ENCODE results near the gene C3.
"Not testable (repeated sequence)": the region's sequence is repeated elsewhere in the genome, so short reads cannot be mapped to it uniquely, and the experiment has no call there.

Gene C3

DNA sequence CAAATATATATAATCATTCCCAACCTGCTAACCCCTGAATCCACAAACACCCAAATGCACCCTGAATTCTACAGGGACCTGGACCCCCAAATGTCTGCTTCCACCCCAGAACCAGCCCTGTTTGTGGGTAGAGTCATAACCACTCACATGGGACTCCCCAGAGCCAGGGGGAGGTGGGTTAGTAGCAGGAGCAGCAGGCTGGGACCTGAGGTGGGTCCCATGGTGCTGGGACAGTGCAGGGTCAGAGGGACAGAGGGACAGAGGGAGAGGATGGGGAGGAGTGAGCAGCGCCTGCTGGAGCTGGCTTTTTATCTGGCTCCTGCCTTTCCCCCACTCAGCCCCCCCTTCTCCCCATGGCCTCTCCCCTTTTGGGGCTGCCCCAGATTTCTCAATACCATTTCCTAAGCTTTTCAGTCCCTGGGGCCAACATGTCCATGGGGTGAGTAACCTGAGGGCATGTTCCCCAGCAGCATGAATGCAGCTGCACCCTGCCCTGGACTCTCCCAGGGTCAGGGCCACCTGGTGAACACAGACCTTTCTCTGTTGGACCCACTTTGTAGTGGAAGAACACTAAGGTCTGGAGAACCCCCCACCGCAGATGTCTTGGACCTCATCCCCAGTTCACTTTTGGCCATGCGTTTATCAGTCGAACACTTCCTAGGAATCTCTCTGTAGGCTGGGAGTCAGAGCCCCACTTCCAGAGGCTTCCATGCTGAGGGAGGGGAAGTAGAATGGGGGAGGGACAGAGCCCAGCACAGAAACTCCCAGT lies at the start of gene C3:
C3 (minus strand) TSS at position 282 of the 769 bp plus-strand sequence; CDS start at position 221, 61 bp downstream.
- no peak for DNase-seq (ENCODE audit: low read depth, low spot score)
- Histone ChIP-seq H3K27me3 (ENCODE audit: control insufficient read depth, insufficient read depth, low read length) (no peaks in the 10 kb centered on the region), H3K4me3 (ENCODE audit: low read length) (no peak within 1 kb of the TSS), H3K27ac (ENCODE audit: low read length) (no peak within 1 kb of the TSS), H3K9me3 (ENCODE audit: control insufficient read depth, insufficient read depth, low read length) (no peaks in the 10 kb centered on the region), H3K4me1 (ENCODE audit: control insufficient read depth, insufficient read depth, low read length) (peaks cover 7% of the 10 kb centered on the region; the same call in 1 of the 2 replicates), H3K36me3 (ENCODE audit: control insufficient read depth, insufficient read depth, low read length) (no peaks in the 10 kb centered on the region)
- no CpG with 5 or more reads among the region's 4 CpGs for WGBS (ENCODE audit: insufficient coverage, insufficient read length)

DNA sequence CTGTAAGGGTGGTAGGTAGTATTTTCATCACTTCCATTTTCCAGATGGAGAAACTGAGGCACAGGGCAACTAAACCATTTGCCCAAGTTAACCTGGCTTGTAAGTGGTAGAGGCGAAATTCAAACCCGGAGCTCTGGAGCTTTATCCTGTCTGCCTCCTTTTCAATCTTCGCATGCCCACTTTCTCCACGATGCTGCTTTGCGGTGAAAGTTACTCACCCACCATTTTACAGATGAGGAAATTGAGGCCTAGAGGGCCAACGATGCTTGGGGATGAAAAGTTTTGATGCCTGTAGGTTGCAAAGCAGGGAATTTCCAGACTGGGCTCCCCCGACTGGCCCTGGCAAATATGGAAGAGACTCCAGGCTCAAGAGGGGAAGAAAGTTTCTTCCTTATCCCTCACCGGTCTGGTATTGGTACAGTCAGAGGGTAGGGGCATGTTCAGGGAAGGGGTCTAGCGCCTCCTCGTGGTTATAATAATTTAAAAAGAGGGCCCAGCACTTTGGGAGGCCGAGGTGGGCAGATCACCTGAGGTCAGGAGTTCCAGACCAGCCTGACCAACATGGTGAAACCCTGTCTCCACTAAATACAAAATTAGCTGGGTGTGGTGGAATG lies 48.7 kb upstream of the C3 start:
- Histone ChIP-seq H3K4me1 (ENCODE audit: control insufficient read depth, insufficient read depth, low read length) (peaks cover 8% of the 10 kb centered on the region), H3K36me3 (ENCODE audit: control insufficient read depth, insufficient read depth, low read length) (no peaks in the 10 kb centered on the region), H3K4me3 (ENCODE audit: low read length) (no peak overlapping the region), H3K27ac (ENCODE audit: low read length) (no peak overlapping the region), H3K27me3 (ENCODE audit: control insufficient read depth, insufficient read depth, low read length) (no peaks in the 10 kb centered on the region), H3K9me3 (ENCODE audit: control insufficient read depth, insufficient read depth, low read length) (no peaks in the 10 kb centered on the region)
- WGBS (ENCODE audit: insufficient coverage, insufficient read length) = no CpG with 5 or more reads among the region's 11 CpGs
- DNase-seq (ENCODE audit: low read depth, low spot score) = no peak

DNA sequence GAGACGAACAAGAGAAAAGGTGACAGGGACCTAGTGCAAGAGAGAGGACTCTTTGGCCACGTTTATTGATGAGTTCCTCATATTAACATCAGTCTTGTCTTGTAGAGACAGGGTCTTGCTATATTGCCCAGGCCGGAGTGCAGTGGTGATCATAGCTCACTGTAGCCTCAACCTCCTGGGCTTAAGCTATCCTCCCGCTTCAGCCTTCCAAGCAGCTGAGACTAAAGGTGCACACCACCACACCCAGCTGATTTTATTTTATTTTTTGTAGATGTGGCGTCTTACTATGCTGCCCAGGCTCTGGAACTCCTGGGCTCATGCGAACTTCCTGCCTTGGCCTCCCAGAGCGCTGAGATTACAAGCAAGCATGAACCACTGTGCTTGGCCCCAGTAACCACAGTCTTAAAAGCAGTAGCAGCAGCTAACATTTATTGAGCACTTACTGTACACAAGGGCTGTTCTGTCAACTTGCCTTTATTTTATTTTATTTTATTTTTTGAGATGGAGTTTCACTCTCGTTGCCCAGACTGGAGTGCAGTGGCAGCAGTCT lies 47.9 kb upstream of the C3 start:
- H3K9me3 ChIP-seq (ENCODE audit: control insufficient read depth, insufficient read depth, low read length) = no peaks in the 10 kb centered on the region
- DNase-seq (ENCODE audit: low read depth, low spot score) = no peak
- peak overlapping the region; percentile 39; the same call in 1 of the 2 replicates for H3K4me3 ChIP-seq (ENCODE audit: low read length)
- H3K36me3 ChIP-seq (ENCODE audit: control insufficient read depth, insufficient read depth, low read length) = no peaks in the 10 kb centered on the region
- H3K27me3 ChIP-seq (ENCODE audit: control insufficient read depth, insufficient read depth, low read length) = no peaks in the 10 kb centered on the region
- H3K27ac ChIP-seq (ENCODE audit: low read length) = no peak overlapping the region
- H3K4me1 ChIP-seq (ENCODE audit: control insufficient read depth, insufficient read depth, low read length) = peaks cover 7% of the 10 kb centered on the region
- no CpG with 5 or more reads among the region's 8 CpGs for WGBS (ENCODE audit: insufficient coverage, insufficient read length)

DNA sequence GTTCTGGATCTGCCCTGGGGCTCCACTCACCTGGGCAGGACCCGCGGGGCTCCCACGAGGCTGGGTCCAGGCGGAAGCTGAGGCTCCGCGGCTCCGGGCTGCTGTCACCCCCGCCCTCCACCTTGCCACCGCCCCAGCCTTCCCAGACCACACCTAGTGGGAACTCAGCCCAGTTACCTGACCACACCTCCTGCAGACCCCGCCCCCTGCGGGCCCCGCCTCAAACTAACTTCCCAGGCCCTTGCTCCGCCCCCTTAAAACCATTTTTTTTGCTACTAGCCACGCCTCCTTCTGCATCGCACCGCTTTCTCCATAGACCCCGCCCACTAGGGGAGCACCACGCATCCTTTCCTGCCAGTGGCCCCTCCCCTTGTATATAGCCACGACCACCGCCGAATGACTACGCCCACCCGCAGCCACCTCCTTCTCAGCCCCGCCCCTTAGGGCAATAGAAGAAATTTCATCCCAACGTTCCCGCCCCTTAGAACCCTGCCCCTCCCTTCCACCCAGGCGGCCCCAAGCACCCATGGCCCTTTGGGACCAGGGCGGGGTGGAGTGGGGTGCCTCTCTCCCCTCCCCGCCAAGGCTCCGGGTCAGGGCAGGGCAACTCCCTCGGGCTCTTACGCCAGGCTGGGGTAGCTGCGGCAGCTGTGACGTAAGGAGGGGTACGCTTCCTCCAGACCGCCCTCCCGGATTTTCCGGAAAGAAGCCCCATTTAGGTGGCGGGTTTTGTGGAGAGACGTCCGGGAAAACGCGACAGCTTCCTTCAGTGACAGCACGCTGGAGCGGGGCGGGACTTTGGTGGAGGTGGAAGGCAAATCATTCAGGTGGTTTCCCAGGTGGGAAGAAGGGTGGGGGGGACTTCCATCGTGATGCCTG lies 47.1 kb upstream of the C3 start, which contains the start of gene SH2D3A:
SH2D3A (minus strand) TSS at position 79 of the 879 bp plus-strand sequence. CDS start 3,687 bp downstream, outside the sequence.
- WGBS (ENCODE audit: insufficient coverage, insufficient read length) = no CpG with 5 or more reads among the region's 47 CpGs
- no peak within 1 kb of the TSS for H3K27ac ChIP-seq (ENCODE audit: low read length)
- H3K9me3 ChIP-seq (ENCODE audit: control insufficient read depth, insufficient read depth, low read length) = no peaks in the 10 kb centered on the region
- H3K36me3 ChIP-seq (ENCODE audit: control insufficient read depth, insufficient read depth, low read length) = no peaks in the 10 kb centered on the region
- DNase-seq (ENCODE audit: low read depth, low spot score) = peak; percentile 84
- peaks cover 2% of the 10 kb centered on the region for H3K4me1 ChIP-seq (ENCODE audit: control insufficient read depth, insufficient read depth, low read length)
- H3K27me3 ChIP-seq (ENCODE audit: control insufficient read depth, insufficient read depth, low read length) = no peaks in the 10 kb centered on the region
- peak within 1 kb of the TSS; percentile 62; the same call in 1 of the 2 replicates for H3K4me3 ChIP-seq (ENCODE audit: low read length)

GRCh38 chr19:6767081-6767356 lies 46.6 kb upstream of the C3 start:
- Histone ChIP-seq H3K36me3 (ENCODE audit: control insufficient read depth, insufficient read depth, low read length) (no peaks in the 10 kb centered on the region), H3K4me3 (ENCODE audit: low read length) (peak overlapping the region; percentile 62; the same call in 1 of the 2 replicates), H3K9me3 (ENCODE audit: control insufficient read depth, insufficient read depth, low read length) (no peaks in the 10 kb centered on the region), H3K27ac (ENCODE audit: low read length) (no peak overlapping the region), H3K4me1 (ENCODE audit: control insufficient read depth, insufficient read depth, low read length) (peaks cover 1% of the 10 kb centered on the region; the same call in 1 of the 2 replicates), H3K27me3 (ENCODE audit: control insufficient read depth, insufficient read depth, low read length) (no peaks in the 10 kb centered on the region)
- DNase-seq (ENCODE audit: low read depth, low spot score) = no peak
- WGBS (ENCODE audit: insufficient coverage, insufficient read length) = no CpG with 5 or more reads among the region's 15 CpGs

GRCh38 chr19:6766357-6767080 lies 46.1 kb upstream of the C3 start:
- peaks cover 1% of the 10 kb centered on the region; the same call in 1 of the 2 replicates for H3K4me1 ChIP-seq (ENCODE audit: control insufficient read depth, insufficient read depth, low read length)
- WGBS (ENCODE audit: insufficient coverage, insufficient read length) = no CpG with 5 or more reads among the region's 16 CpGs
- DNase-seq (ENCODE audit: low read depth, low spot score) = no peak
- no peak overlapping the region for H3K27ac ChIP-seq (ENCODE audit: low read length)
- no peaks in the 10 kb centered on the region for H3K27me3 ChIP-seq (ENCODE audit: control insufficient read depth, insufficient read depth, low read length)
- peak overlapping the region; percentile 62; the same call in 1 of the 2 replicates for H3K4me3 ChIP-seq (ENCODE audit: low read length)
- H3K9me3 ChIP-seq (ENCODE audit: control insufficient read depth, insufficient read depth, low read length) = no peaks in the 10 kb centered on the region
- H3K36me3 ChIP-seq (ENCODE audit: control insufficient read depth, insufficient read depth, low read length) = no peaks in the 10 kb centered on the region

DNA sequence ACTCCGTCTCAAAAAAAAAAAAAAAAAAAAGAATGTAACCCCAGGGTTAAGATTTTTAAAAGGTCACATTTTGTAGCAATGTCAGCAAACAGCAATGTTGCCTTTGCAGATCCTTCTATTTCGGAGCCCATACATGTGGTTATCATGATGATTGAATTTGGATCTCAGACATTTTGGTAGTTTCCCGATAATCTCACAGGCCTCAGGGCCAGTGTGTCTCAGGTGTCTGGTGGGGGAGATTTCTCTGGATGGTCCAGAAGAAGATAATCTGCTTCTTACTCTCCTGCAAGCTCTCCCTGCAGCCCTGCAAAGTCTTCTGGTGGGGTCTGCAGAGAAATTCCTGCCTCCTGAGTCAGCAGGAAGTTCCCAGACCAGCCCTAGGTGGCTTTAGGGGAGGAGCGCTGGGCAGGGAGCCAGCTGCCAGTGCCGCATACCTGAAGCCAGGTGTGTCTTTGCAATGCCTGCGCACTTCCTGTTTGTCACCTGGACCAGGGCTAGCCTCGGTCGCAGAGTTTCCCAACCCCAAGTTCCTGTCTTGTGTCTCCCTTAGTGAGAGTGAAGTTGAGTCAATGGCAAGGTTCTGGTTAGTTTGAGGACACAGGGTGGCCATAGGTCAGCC lies 45.4 kb upstream of the C3 start:
- Histone ChIP-seq H3K4me3 (ENCODE audit: low read length) (peak overlapping the region; percentile 14; the same call in 1 of the 2 replicates), H3K4me1 (ENCODE audit: control insufficient read depth, insufficient read depth, low read length) (peaks cover 1% of the 10 kb centered on the region; the same call in 1 of the 2 replicates), H3K27me3 (ENCODE audit: control insufficient read depth, insufficient read depth, low read length) (no peaks in the 10 kb centered on the region), H3K27ac (ENCODE audit: low read length) (no peak overlapping the region), H3K36me3 (ENCODE audit: control insufficient read depth, insufficient read depth, low read length) (no peaks in the 10 kb centered on the region), H3K9me3 (ENCODE audit: control insufficient read depth, insufficient read depth, low read length) (no peaks in the 10 kb centered on the region)
- WGBS (ENCODE audit: insufficient coverage, insufficient read length) = no CpG with 5 or more reads among the region's 8 CpGs
- DNase-seq (ENCODE audit: low read depth, low spot score) = peak; percentile 81

DNA sequence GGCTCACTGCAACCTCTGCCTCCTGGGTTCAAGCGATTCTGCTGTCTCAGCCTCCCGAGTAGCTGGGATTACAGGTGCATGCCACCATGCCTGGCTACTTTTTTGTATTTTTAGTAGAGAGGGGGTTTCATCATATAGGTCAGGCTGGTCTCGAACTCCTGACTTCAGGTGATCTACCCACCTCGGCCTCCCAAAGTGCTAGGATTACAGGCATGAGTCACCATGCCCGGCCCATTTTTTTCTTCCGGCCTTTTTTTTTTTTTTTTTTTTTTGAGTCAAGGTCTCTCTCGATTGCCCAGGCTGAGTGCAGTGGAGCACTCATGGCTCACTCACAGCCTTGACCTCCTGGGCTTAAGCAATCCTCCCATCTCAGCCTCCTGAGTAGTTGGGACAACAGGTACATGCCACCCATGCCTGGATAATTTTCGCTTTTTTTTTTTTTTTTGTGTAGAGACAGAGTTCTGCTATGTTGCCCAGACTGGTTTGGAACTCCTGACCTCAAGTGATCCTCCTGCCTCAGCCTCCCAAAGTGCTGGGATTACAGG lies 41.9 kb upstream of the C3 start:
- H3K9me3 ChIP-seq (ENCODE audit: control insufficient read depth, insufficient read depth, low read length); H3K36me3 ChIP-seq (ENCODE audit: control insufficient read depth, insufficient read depth, low read length); H3K27me3 ChIP-seq (ENCODE audit: control insufficient read depth, insufficient read depth, low read length); H3K27ac ChIP-seq (ENCODE audit: low read length); H3K4me1 ChIP-seq (ENCODE audit: control insufficient read depth, insufficient read depth, low read length); DNase-seq (ENCODE audit: low read depth, low spot score); H3K4me3 ChIP-seq (ENCODE audit: low read length): not testable (repeated sequence)
- no CpG with 5 or more reads among the region's 8 CpGs for WGBS (ENCODE audit: insufficient coverage, insufficient read length)

GRCh38 chr19:6761053-6761676 lies 40.7 kb upstream of the C3 start:
- H3K9me3 ChIP-seq (ENCODE audit: control insufficient read depth, insufficient read depth, low read length) = no peaks in the 10 kb centered on the region
- no peak overlapping the region for H3K27ac ChIP-seq (ENCODE audit: low read length)
- no peaks in the 10 kb centered on the region; the same call in 1 of the 2 replicates for H3K4me1 ChIP-seq (ENCODE audit: control insufficient read depth, insufficient read depth, low read length)
- no CpG with 5 or more reads among the region's 4 CpGs for WGBS (ENCODE audit: insufficient coverage, insufficient read length)
- peaks cover 4% of the 10 kb centered on the region; the same call in 1 of the 2 replicates for H3K36me3 ChIP-seq (ENCODE audit: control insufficient read depth, insufficient read depth, low read length)
- DNase-seq (ENCODE audit: low read depth, low spot score) = no peak
- no peaks in the 10 kb centered on the region for H3K27me3 ChIP-seq (ENCODE audit: control insufficient read depth, insufficient read depth, low read length)
- H3K4me3 ChIP-seq (ENCODE audit: low read length) = no peak overlapping the region
